ENCODE data around the gene TANC1.

DNA sequence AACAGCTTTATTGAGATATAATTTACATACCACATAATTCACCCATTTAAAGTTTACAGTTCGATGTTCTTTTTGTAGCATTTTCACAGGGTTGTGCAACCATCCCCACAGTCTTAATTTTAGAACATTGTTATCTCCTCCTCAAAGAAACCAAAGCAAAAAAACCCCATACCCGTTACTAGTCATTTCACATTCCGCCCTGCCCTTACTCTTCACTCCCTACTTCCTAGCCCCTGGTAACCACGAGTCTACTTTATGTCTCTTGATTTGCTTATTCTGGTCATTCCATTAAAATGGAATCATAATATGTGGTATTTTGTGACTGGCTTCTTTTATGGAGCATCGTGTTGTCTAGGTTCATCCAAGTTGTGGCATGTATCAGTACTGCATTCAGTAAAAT is 137.7 kb downstream of the TANC1 start:
- TF ChIP-seq, protein P1, sequence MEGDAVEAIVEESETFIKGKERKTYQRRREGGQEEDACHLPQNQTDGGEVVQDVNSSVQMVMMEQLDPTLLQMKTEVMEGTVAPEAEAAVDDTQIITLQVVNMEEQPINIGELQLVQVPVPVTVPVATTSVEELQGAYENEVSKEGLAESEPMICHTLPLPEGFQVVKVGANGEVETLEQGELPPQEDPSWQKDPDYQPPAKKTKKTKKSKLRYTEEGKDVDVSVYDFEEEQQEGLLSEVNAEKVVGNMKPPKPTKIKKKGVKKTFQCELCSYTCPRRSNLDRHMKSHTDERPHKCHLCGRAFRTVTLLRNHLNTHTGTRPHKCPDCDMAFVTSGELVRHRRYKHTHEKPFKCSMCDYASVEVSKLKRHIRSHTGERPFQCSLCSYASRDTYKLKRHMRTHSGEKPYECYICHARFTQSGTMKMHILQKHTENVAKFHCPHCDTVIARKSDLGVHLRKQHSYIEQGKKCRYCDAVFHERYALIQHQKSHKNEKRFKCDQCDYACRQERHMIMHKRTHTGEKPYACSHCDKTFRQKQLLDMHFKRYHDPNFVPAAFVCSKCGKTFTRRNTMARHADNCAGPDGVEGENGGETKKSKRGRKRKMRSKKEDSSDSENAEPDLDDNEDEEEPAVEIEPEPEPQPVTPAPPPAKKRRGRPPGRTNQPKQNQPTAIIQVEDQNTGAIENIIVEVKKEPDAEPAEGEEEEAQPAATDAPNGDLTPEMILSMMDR (IDR thresholded peaks at IDR 0.05; ENCODE audit: poor library complexity, severe bottlenecking) = no peak
- no peak for TF ChIP-seq EP300 (conservative IDR thresholded peaks at IDR 0.05; ENCODE audit: poor library complexity, severe bottlenecking)
- no peak for TF ChIP-seq POLR2AphosphoS5 (IDR thresholded peaks at IDR 0.05)
- no peak for TF ChIP-seq RAD21 (conservative IDR thresholded peaks at IDR 0.05)
- no peak for TF ChIP-seq TAF1 (IDR thresholded peaks at IDR 0.05; ENCODE audit: low read depth)
- no peak for TF ChIP-seq EZH2 (IDR thresholded peaks at IDR 0.05; ENCODE audit: borderline replicate concordance, insufficient read depth, low read length, poor library complexity, severe bottlenecking)
- no peak for TF ChIP-seq SMC3 (conservative IDR thresholded peaks at IDR 0.05; ENCODE audit: poor library complexity)
- no peak for TF ChIP-seq REST (IDR thresholded peaks at IDR 0.05; ENCODE audit: borderline replicate concordance)

Data from neural cell (in vitro differentiated cells).